Endothelial cell of umbilical vein (primary cell): ENCODE results near the gene TTC21B.

Source experiments
- EZH2 ChIP-seq: IDR thresholded peaks from 2 replicates; pipeline ENCODE4 v1.6.1; 2012; ENCODE audit warnings: borderline replicate concordance, low read depth, mild to moderate bottlenecking, moderate library complexity, low read length, inconsistent platforms; ENCODE audit not compliant: severe bottlenecking
- MYC ChIP-seq: IDR thresholded peaks from one replicate; pipeline ENCODE4 v1.6.1; 2011; ENCODE audit warnings: mild to moderate bottlenecking, low read depth, low read length
- POLR2A ChIP-seq: IDR thresholded peaks from 2 replicates; pipeline ENCODE4 v1.6.1; 2012; ENCODE audit warnings: low read depth, mild to moderate bottlenecking, control low read depth, low read length
- POLR2AphosphoS5 ChIP-seq: IDR thresholded peaks from 2 replicates; pipeline ENCODE4 v1.6.1; 2012; ENCODE audit warnings: low read depth, mild to moderate bottlenecking, control low read depth, low read length, moderate library complexity; ENCODE audit not compliant: insufficient read depth
- TF ChIP-seq, protein P1 (sequence below), 2 donors: IDR thresholded peaks; 1 replicate in 1 of 2; 2 replicates in 1 of 2; pipeline ENCODE4 v1.5.1; 2011; ENCODE audit warnings: low read length in 2 of 2, mild to moderate bottlenecking in 2 of 2, moderate library complexity in 2 of 2, control low read depth in 1 of 2, inconsistent platforms in 1 of 2, low read depth in 1 of 2; ENCODE audit not compliant: insufficient read depth in 1 of 2; ENCODE audit errors: extremely low read depth in 1 of 2

DNA sequence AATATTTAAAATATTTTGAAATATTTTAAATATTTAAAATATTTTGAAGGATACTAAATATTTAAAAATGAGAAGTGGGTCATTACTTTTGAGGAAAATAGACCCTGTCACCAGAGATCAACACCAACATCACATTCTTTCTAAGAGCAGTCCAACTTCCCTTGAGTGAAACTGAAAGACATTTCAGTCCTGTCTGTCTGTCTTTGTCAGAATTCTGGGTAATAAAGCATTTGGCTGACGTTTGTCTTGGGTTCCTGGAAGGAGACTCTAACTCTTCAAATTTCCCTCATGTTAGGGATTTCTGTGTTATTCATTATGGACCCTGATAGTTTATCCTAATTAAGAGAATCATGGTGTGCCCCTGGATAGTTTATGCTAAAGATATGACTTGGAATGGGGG lies 32.8 kb downstream of the TTC21B start:
- TF ChIP-seq POLR2A: no peak
- TF ChIP-seq MYC: no peak
- no peak for TF ChIP-seq EZH2
- TF ChIP-seq, protein P1, sequence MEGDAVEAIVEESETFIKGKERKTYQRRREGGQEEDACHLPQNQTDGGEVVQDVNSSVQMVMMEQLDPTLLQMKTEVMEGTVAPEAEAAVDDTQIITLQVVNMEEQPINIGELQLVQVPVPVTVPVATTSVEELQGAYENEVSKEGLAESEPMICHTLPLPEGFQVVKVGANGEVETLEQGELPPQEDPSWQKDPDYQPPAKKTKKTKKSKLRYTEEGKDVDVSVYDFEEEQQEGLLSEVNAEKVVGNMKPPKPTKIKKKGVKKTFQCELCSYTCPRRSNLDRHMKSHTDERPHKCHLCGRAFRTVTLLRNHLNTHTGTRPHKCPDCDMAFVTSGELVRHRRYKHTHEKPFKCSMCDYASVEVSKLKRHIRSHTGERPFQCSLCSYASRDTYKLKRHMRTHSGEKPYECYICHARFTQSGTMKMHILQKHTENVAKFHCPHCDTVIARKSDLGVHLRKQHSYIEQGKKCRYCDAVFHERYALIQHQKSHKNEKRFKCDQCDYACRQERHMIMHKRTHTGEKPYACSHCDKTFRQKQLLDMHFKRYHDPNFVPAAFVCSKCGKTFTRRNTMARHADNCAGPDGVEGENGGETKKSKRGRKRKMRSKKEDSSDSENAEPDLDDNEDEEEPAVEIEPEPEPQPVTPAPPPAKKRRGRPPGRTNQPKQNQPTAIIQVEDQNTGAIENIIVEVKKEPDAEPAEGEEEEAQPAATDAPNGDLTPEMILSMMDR (IDR thresholded peaks at IDR 0.05; ENCODE audit: extremely low read depth in 1 of 2, insufficient read depth in 1 of 2, low read depth in 1 of 2, low read length in 2 of 2): no peak
- TF ChIP-seq POLR2AphosphoS5: no peak
